B cell (primary cell): ENCODE results near the gene INAFM2.

Experiments used
- CTCF ChIP-seq: fragments of 200-600 bp; IDR thresholded peaks from one replicate; pipeline ENCODE4 v1.8.0; 2022; ENCODE audit warnings: antibody characterized with exemption, mild to moderate bottlenecking
- EZH2 ChIP-seq: IDR thresholded peaks from 2 replicates; pipeline ENCODE4 v1.6.1; 2012; ENCODE audit warnings: borderline replicate concordance, low read depth, mild to moderate bottlenecking, moderate library complexity, low read length; ENCODE audit not compliant: insufficient read depth, poor library complexity, severe bottlenecking

DNA sequence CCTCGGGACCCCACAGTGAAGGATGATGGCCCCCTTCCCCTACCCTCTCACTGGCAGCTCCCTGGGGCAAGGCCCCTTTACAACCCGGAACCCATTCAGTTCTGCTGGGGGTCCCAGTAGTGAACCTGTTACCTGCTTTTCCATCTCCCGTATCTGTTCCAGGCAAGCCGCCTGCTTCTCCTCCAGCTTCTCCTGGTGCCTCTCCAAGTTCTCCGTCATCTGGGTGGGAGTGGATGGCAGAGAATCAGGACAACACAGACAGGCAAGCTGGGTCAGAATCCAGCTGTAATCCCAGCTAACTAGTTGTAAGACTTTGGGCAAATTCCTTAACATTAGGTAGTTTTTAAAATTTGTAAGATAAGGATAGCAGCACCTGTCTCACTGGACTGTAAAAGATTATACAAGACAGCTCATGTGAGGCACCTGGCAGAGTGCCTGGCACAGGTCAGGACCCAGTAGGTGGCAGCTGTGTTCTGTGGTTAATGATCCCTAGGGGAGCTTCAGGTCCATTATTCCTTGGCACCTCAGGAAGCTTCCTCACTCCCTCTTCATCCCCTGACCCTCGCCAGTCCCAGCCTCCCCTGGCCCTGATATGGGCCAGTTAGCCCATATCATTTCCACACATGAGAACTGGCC, 34.2 kb upstream of the INAFM2 start:
- TF ChIP-seq CTCF (no peak), EZH2 (no peak)
